ENCODE data around the gene FGD6.
A peak's percentile ranks its signal among the peaks of the same experiment; 100 is the strongest.
"Not testable (repeated sequence)": the region's sequence is repeated elsewhere in the genome, so short reads cannot be mapped to it uniquely, and the experiment has no call there.

The FGD6 gene

DNA sequence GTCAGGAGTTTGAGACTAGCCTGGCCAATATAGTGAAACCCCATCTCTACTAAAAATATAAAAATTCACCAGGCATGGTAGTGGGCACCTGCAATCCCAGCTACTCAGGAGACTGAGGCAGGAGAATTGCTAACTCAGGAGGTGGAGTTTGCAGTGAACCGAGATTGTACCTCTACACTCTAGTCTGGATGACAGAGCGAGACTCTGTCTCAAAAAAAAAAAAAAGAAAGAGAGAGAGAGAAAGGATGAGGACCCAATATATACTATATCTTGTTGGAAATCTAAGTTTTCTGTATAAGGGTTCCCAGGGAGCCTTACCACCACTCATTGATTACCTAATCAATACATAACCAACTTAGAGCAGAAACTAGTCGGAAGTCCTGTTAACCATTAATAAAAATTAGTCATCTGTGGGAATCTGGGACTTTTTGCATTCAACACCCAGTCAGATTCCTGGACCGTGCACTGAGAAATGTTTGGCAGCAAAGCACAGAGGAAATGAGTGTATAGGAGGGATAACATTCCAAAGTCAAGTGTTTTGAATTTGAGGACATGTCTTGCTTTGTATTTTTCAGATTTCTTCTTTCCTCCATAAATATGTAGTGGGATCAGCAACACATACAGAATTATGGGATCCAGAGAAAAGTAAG, 99.0 kb downstream of the FGD6 start:
- DNase-seq: no peak

DNA sequence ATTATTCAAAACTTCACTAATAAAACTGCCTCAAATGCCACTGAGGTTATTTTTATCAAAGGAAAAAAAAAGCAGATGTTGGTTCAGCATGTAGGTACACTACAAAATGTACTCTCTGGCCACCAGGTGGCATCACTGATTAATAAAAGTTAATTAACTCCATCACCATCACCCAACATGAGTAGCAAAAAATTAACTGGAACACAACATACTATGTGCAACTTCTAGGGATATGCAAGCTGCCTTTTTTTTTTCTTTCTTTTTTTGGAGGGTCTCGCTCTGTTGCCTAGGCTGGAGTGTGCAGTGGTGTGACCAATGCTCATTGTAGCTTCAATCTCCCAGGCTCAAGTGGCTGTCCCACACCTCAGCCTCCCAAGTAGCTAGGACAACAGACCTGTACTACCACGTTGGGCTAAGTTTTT, 100.1 kb downstream of the FGD6 start:
- DNase-seq: peak; percentile 34

DNA sequence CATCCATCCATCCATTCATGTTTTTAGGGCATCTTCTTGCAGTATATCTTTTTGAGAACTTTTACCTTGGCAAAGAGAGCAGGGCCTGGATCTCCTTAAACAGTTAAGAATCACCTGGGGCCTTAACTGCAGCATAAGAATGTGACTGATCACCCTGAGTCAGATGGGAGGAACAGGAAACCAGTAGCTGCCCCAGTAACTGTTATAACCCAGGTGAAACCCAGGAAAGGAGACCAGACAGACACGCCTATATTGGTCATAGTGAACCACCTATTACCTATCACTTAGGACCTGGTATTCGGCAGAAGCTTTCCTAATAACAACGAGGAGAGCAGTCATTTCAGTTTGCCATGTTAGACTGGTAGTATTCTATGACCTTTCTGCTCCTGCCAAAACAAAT, 100.5 kb downstream of the FGD6 start:
- DNase-seq: no peak

DNA sequence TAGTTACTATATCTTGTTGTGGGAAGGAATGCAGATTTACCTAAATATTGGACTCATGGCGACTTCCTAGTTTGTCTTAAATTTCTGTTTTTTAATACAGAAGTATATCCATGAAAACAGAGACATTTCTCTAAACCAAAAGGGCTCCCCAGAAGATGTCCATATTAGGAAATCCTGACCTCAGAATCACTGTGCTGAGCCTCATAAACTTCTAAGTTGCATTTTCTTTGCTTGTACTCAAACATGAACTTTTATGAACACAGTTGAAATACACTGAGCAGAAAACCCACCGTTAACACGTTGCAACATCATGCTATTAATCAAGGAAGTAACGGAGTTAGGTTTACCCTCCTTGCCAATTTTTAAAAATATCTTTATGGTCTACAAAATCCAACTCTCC, 100.9 kb downstream of the FGD6 start:
- DNase-seq: no peak

DNA sequence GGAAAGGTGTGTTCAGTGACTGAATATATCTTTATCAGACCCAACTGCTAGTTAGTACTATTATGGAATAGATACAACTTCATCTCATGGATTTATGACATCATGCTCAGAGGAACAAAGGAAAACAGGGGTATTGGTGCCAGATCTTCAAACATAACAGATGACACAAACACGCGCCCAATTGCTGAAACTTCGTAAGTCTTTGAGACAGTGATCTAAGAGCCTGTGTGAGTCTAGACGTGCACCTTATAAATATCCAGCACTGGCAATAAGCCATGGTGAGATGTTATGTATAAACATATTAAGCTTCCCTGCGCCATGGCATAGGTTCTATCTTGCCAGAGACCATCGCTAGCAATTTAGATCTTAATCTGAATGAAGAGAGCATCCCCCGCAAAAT, 101.6 kb downstream of the FGD6 start:
- no peak for DNase-seq

DNA sequence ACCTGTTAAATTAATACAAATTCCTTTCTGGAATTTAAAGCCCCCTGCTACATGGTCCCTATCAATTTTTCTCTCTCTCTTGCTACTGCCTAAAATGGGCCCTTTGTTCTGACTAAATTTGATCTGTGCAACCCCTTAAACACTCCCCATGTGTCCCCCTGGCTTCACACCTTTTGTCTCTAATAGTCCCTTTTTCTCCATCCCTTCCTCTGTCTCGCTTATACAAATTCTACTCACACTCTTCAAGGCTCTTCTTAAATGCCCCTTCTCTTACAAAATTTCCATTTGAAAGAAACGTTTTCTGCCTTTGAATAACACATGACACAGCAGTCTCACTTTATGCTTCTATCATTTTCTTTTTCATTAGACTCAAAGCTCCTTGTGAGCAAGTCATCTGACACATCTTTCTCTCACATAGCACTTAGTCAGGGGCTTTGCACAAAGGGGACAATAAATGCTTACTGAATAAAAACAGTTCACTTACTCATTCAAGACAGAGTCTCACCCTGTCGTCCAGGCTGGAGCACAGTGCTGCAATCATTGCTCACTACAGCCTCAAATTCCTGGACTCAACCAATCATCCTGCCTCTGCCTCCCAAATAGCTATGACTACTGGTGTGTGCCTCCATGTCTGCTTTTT, 102.4 kb downstream of the FGD6 start:
- DNase-seq: no peak

DNA sequence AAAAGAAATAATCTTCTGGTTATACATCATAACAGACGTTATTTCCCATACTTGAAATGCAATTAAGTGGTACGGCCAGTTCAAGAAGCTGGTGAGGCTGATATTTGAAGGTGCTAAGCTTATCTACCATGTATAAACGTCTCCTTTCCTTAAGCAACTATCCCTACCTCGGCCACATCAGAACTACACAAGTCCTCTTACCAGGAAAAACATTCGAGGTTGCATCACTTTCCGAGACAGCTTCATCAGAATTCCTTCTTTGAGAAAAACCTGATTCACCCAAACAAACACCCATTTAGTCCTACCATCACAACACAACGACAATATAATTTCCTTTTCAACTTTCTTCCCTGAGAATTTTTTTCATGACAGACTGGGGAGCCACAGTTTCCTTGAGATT, 109.9 kb downstream of the FGD6 start:
- no peak for DNase-seq

DNA sequence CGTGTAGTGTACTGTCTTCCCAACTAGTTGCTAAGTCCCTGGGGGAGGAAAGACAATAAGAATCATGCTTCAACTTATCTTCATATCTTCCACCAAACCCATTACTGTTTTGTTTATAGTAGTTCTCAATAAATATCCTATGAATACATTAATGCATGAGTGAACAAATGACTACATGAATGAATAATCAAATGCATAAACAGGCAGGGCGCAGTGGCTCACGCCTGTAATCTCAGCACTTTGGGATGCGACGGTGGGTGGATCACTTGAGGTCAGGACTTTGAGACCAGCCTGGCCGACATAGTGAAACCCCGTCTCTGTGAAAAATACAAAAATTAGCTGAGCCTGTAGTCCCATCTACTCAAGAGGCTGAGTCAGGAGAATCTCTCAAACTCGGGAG, 111.7 kb downstream of the FGD6 start:
- no peak for DNase-seq

DNA sequence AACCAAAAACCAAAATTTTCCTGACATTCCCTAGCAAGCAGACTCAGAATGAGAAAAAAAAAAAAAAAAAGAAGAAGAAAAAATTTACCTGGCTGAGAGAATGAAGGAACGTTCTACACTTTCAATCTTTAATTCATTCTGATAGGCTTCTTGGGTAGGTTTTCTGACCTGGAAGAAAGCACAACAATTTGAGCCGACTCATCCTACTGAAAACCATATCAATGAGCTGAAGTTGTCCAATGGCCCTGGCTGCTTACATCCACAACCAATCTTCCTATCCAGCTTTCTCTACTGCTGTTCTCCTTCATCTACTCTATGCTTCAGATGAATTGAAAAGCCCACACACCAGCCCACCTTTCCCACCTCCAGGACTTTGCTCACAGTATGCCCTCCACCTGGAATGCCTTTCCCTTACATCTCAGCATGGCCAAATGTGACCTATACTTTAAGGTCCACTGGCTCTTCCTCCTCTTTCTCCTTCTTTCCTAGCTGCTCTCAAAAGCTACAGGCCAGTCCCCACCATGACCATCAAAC, 112.3 kb downstream of the FGD6 start:
- no peak for DNase-seq

DNA sequence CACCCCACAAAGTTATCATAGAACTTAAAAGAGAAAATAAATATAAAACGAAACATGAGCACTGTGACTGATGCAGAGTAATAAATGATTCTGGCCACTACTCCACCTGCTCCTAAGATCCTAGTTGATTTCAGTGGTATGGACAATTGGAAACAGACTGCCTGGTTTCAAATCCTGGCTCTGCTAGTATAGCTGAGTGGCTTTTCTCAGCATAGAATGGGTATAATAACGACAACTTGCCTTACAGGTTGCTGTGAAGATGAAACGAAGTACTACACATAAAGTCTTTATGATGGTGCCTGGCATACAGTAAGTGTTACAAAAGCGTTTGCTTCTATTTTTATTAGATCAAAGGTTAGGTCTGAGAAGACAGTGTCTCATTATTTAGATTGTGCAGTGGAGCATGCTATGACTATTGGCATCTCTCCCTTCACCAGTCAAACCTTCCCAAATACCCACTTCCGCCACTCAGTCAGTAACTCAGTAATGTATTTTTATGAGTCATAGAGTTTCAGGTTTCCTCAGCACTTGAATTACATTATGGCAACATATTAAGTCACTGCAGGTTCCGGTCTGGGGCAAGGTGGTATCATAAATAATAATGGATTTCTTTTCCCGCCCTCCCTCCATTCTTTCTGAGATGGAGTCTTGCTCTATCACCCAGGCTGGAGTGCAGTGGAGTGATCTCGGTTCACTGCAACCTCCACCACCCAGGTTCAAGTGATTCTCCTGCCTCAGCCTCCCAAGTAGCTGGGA, 114.2 kb downstream of the FGD6 start:
- peak; percentile 28 for DNase-seq

DNA sequence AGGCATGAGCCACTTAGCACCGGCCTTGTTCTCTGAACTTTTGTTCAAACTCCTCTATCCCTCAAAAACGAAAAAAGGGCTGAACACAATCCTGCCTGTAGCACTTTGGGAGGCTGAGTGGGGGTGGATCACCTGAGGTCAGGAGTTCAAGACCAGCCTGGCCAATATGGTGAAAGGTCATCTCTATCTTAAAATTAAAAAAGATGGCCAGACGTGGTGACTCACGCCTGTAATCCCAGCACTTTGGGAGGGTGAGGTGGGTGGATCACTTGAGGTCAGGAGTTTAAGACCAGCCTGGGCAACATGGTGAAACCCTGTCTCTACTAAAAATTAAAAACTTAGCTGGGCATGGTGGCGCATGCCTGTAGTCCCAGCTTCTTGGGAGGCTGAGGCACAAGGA, 115.3 kb downstream of the FGD6 start:
- DNase-seq: not testable (repeated sequence)

DNA sequence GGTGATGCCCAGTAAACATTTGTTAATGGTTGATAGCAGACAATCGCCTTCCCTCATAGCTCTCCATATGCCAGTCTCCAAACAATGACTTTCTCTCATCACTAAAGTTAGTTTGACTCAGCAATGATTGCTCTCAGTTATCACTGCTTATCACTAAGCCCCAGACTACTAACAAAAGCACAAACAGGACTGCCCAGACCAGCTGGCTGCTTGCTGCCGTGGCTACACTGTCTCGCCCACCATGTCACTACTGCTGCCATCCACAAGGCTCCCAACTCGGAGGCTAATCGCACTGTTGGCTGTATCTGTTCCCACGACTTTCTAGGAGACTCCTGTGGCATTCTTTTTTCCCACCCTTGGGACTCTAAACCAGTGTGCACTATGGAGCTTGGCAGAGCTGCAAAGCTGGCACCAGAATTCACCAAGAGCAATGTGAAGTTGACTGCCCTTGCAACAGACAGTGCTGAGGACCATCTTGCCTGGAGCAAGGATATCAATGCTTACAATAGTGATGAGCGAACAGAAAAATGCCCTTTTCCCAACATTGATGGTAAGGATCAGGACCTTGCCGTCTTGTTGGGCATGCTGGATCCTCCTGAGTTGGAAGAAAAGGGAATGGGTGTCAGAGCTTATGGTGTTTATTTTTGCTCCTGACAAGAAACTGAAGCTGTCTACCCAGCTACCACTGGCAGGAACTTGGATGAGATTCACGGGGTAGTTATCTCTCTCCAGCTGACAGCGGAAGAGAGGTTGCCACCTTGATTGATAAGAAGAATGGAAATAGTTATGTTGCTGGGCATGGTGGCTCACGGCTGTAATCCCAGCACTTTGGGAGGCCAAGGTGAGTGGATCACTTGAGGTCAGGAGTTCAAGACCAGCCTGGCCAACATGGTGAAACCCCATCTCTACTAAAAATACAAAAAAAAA, 116.7 kb downstream of the FGD6 start:
- DNase-seq: no peak

DNA sequence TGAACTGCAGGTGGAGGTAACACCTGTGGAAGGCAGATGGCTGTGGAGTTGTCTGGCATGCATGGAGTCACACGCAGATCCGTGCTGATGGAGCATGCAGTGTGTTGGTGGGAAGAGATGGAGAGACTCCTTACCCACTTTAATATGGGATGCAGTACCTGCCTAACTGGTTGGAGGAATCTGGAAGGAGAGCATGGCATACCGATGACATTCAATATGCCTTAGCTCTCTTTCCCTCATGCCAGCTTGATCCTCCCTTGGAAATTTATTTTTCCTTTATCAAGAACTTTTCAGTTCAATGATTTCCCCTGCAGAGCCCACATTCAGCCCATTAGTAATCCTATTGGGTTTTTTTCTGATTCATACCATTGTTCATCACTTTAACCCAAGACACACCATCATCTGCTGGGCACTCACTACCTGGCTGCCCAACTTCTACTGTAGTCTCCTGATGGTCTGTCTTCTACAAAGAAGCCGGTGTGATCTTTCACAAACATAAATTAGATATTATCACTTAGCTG, 117.9 kb downstream of the FGD6 start:
- DNase-seq: no peak

DNA sequence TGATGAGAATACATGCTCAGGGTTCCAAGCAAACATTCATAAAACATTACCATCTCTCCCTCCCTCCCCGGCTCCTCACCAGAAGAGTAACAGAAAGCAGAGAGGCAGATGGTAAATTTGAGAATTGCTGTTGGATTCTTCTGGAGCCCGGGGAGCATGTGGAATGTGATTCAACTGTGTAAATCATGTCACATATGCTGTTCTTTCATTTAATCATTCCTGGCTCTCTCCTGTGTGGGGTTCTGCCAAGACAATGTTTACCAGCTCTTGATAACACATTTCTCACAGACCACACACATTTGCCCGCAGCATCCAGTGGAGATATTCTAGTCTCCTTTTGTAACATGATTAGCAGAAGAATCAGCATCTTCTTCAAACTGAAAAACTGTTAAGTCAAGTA, 120.4 kb downstream of the FGD6 start:
- DNase-seq: peak; percentile 2

DNA sequence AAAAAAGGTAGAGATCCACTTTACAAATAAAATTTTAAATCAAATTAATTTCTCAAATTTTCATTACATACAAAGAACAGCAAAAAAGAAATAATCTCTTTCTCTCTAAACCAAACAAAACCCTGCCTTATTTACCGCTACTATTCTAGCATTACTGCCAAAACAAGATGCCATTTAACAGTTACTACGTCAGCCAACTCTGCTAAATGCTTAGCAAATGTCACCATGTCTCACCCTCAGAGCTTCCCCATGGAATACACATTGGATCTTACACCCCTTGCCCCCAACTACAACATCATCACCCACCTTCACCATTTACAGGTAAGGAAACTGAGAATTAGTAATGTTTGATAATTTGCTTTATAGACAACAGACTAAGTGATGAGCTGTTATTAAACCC, 120.9 kb downstream of the FGD6 start:
- no peak for DNase-seq

DNA sequence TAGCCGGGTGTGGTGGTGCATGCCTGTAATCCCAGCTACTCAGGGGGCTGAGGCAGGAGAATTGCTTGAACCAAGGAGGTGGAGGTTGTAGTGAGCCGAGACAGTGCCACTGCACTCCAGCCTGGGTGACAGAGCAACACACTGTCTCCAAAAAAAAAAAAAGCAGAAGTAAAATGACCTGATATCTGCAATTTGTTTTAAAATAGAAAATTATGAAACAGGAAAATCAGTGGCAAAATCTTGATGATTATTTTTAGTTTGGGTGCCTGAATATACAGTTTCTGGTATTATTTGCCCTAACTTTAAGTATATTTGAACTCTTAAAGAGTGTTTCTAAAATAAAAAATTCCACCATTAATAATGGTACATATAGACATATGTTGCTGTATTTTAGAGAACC, 121.4 kb downstream of the FGD6 start:
- not testable (repeated sequence) for DNase-seq

DNA sequence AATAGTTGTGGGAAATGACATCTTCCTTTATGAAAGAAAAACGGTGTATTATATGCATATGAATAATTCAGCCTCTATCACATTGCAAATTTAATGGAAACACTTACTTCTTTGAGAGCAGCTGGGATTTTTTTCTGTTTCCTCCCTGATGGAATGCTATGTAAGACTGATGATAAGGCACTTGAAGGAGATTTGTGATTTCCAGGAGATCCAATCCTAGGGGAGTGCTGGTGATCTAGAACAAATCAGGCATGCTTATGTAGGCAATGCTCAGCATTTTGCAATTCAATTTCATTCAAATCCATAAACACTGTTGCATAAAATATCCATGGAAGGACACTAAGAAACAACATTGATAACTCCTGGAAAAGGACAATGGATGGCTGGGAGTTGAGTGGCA, 127.8 kb downstream of the FGD6 start:
- DNase-seq: no peak

DNA sequence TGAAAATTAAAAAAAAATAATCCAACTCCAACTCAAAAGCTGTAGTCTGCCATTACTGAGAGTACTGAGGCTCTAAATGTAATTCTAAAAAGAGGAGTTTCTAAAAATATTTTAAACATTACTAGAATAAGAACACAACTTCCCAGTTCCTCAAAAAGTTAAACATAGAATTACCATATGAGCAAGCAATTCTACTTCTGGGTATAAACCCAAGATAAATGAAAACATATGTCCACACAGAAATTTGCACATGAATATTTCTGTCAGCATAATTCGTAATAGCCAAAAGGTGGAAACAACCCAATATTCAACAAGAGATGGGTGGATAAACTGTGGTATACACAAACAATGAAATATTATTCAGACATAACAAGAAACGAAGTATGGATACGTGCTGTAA, 128.9 kb downstream of the FGD6 start:
- DNase-seq: no peak

DNA sequence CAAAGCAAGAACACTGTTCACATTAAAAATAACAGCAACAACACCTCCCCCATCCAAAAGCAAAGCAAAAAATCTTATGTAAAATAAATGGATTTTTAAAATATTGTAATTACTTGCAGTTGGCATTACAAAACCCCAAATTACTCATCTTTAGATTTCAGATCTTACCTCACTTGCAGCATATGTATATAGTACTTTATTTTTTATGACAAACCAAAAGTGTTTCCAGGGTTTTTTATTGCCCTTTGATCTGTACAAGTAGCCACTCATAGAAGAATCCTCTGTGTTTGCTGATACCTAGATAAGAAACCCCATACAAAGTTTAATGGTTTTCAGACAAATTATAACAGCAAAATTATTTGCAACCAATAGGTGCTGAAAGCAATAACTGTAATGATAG, 131.7 kb downstream of the FGD6 start:
- DNase-seq: no peak

DNA sequence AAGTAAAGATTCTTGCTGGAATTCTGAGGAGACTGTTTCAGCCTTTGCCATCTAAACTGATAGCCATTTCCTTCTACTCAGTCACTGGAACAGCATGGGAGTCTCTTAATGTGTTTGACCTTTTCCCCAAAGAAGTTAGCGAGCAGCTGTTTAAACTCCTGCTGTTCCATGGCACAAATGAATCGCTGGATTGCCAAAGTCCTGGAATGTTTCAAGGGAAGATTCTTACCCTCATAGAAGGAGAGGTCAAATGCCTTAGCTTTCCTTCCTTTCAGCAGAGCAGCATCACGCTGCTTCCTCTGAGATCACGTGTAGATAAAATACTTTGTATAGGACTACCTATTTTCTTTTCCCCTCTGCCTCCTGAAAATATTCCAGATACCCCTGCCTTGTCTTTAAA, 133.3 kb downstream of the FGD6 start:
- DNase-seq: no peak

DNA sequence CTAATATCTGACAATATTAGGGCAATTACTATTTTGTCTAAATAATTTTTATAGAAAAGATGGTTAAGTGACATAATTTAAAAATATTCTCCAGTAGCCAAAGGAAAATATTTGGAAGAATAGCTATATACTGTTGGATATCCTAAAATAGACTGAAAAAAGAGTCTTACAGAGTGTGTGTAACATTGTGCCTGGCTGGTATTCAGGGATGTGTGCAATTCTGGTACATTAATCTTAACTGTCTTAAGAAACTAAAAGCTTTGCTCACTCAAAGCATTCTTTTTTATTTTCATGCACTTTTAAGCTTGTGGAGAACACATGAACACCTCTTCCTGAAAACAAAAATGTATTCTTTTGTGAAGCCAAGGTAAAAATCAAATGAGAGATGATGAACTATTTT, 133.8 kb downstream of the FGD6 start:
- DNase-seq: no peak

DNA sequence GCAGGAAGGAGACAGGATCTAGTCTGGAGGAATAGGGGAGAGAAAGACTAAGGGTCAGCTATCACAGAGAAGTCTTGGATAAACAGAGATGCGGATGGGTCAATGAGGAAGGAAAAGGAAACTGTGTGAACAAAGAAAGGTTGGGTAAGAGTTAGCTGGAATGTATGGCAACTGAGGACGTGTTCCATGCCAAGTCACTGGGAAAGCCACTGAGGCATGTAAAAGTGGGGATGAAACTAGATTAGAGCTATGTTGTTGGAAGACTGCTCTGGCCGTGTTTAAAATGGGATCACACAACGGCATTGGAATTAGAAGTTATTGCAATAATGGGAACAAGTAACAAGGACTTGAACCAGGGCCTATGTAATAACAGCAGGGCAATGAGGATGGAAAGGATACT, 139.9 kb downstream of the FGD6 start:
- no peak for DNase-seq

DNA sequence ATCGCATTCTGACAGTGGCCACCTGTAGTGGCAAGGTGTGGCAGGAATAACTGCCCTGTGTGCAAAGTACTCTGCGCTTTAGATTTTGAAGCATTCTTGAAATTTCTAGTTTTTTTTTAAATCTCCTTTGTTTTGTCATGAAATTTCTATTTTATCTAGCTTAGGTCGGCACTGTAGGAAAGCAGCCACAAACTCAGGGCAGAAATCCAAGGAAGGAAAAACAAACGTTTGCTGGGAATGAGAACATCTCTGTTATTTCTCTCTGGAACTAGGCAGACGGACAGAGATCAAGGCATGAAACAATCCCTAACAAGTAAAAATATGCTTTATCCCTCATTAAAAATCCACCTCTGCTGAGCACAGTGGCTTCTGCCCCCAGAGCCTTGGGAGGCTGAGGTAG, 142.5 kb downstream of the FGD6 start:
- no peak for DNase-seq
